Measurements from ENCODE around the gene RPS21. TPM values are rescaled to one million over a fixed set of nuclear protein-coding genes. Genes with fewer than 3 reads are reported as not detected.

Gene RPS21
- total and polyA plus RNA-seq, 2 of the 13 experiments (the other 11 are each of a cell fraction or from before 2014, with no cell fraction given), result 2,647 to 11,063 TPM

GRCh38 chr20:62382306-62383198 is 4.4 kb upstream of the RPS21 start (continued):
- TF ChIP-seq LBX2 (CRISPR knock-in tag; IDR thresholded peaks at IDR 0.05; ENCODE audit: borderline replicate concordance) (no peak), ZBTB2 (CRISPR knock-in tag; IDR thresholded peaks at IDR 0.05; ENCODE audit: low read depth) (no peak), ZNF275 (CRISPR knock-in tag; IDR thresholded peaks at IDR 0.05; ENCODE audit: borderline replicate concordance) (no peak), ATF4 (CRISPR knock-in tag; IDR thresholded peaks at IDR 0.05) (no peak), GRHL1 (CRISPR knock-in tag; conservative IDR thresholded peaks at IDR 0.05) (no peak), DNMT1 (CRISPR knock-in tag; IDR thresholded peaks at IDR 0.05) (peak; percentile 52; the same call in 1 of the 2 replicates), NFKBIZ (CRISPR knock-in tag; IDR thresholded peaks at IDR 0.05) (0 out of 2 replicates have a peak, but pooled peaks have one; percentile 29), ZNF776 (CRISPR knock-in tag; IDR thresholded peaks at IDR 0.05) (no peak), SOX13 (IDR thresholded peaks at IDR 0.05) (no peak), SOX13 (CRISPR knock-in tag; conservative IDR thresholded peaks at IDR 0.05 in 1 of 2, IDR thresholded peaks at IDR 0.05 in 1 of 2) (no peak), ZNF713 (CRISPR knock-in tag; IDR thresholded peaks at IDR 0.05) (no peak), POGK (CRISPR knock-in tag; conservative IDR thresholded peaks at IDR 0.05) (peak; percentile 58; the same call in 1 of the 2 replicates), HDAC6 (IDR thresholded peaks at IDR 0.05; ENCODE audit: low read depth, low read length) (no peak), ZC3H13 (CRISPR knock-in tag; IDR thresholded peaks at IDR 0.05) (no peak), ZNF326 (CRISPR knock-in tag; IDR thresholded peaks at IDR 0.05; ENCODE audit: borderline replicate concordance) (peak; percentile 83; the same call in 1 of the 2 replicates), KLF13 (CRISPR knock-in tag; IDR thresholded peaks at IDR 0.05) (peak; percentile 71; the same call in 1 of the 2 replicates), GATA4 (IDR thresholded peaks at IDR 0.05; ENCODE audit: borderline replicate concordance, low read depth) (no peak), ETV6 (CRISPR knock-in tag; conservative IDR thresholded peaks at IDR 0.05) (no peak), ARHGAP35 (CRISPR knock-in tag; IDR thresholded peaks at IDR 0.05; ENCODE audit: borderline replicate concordance) (peak; percentile 61; the same call in 1 of the 2 replicates), SYNCRIP (IDR thresholded peaks at IDR 0.05; ENCODE audit: insufficient read depth, low read depth, low read length) (no peak)

Measured in HepG2 (cell line).